ENCODE results near the gene TTC28.

- TF ChIP-seq CTCF (IDR thresholded peaks at IDR 0.05): no peak
- no peak for TF ChIP-seq POLR2A (IDR thresholded peaks at IDR 0.05)
These were observed 661.1 kb downstream of the TTC28 start for GRCh38 chr22:28018461-28018927.

All from uterus (tissue), 2 donors.